B cell (primary cell): ENCODE measurements around the gene POFUT2. TPM values are rescaled to one million over a fixed set of nuclear protein-coding genes. Genes with fewer than 3 reads are reported as not detected.

Experiments
- ATAC-seq: fragments of 200-7000 bp; cut with Tn5 transposase; one replicate; pipeline ENCODE4 v1.10.0; 2021; ENCODE audit warnings: low read depth, mild to moderate bottlenecking, moderate number of reproducible peaks, moderate library complexity
- CTCF ChIA-PET: fragments of 350-600 bp; sonication (Branson Sonifier 250); formaldehyde crosslinking; loops from one replicate; lab custom pipeline; 2021; ENCODE audit warnings: antibody characterized with exemption, inconsistent platforms; lab: Charles Lee
- POLR2A ChIA-PET: fragments of 350-600 bp; sonication (Branson Sonifier 250); formaldehyde crosslinking; loops from one replicate; lab custom pipeline; 2021; ENCODE audit warnings: antibody characterized with exemption; lab: Charles Lee
- DNase-seq: peaks from one replicate; pipeline ENCODE4 v3.0.0; 2013
- H2AFZ ChIP-seq: 2 replicates; pipeline ENCODE4 v1.6.1; 2012; ENCODE audit warnings: mild to moderate bottlenecking, low read depth, low read length; ENCODE audit not compliant: insufficient read depth, poor library complexity, severe bottlenecking
- H3K27ac ChIP-seq, 2 donors: 1 replicate in 1 of 2; 2 replicates in 1 of 2; pipeline ENCODE4 v1.5.1; 2012 to 2013; ENCODE audit warnings: low read length in 2 of 2, mild to moderate bottlenecking in 2 of 2, moderate library complexity in 1 of 2
- H3K27me3 ChIP-seq, 4 experiments: fragments of 200-600 bp in 1 of 4; sonication (generic) in 1 of 4; replicated peaks in 1 of 4; 1 replicate in 2 of 4; 2 replicates in 2 of 4; pipeline versions ENCODE4 v1.6.1 to v1.7.0; 2013 to 2016; ENCODE audit warnings: low read length in 3 of 4, mild to moderate bottlenecking in 2 of 4, mixed read lengths in 1 of 4, moderate library complexity in 1 of 4; ENCODE audit not compliant: insufficient read depth in 4 of 4, control insufficient read depth in 3 of 4; ENCODE audit errors: control extremely low read depth in 1 of 4
- H3K36me3 ChIP-seq, 2 experiments: replicated peaks in 1 of 2; 1 replicate in 1 of 2; 2 replicates in 1 of 2; pipeline versions ENCODE4 v1.6.1 to v1.7.1; 2013; ENCODE audit warnings: low read length in 1 of 2; ENCODE audit not compliant: insufficient read depth in 2 of 2, control insufficient read depth in 1 of 2; ENCODE audit errors: control extremely low read depth in 1 of 2, extremely low read depth in 1 of 2
- H3K4me1 ChIP-seq, 2 donors: fragments of 200-600 bp in 1 of 2; sonication (generic) in 1 of 2; 1 replicate in 1 of 2; 2 replicates in 1 of 2; pipeline versions ENCODE4 v1.5.1 to v1.6.1; 2013 to 2017; ENCODE audit warnings: low read length in 2 of 2; ENCODE audit not compliant: control insufficient read depth in 2 of 2, insufficient read depth in 2 of 2
- H3K4me2 ChIP-seq: replicated peaks from 2 replicates; pipeline ENCODE3; 2012; ENCODE audit warnings: mild to moderate bottlenecking, low read depth, low read length; ENCODE audit not compliant: poor library complexity, severe bottlenecking
- H3K4me3 ChIP-seq, 5 experiments: fragments of 200-600 bp in 1 of 5; sonication (generic) in 1 of 5; 1 replicate in 3 of 5; 2 replicates in 2 of 5; pipeline versions ENCODE4 v1.5.1 to v1.7.0; 2011 to 2016; ENCODE audit warnings: low read length in 4 of 5, mild to moderate bottlenecking in 4 of 5, low read depth in 2 of 5, control low read depth in 1 of 5, moderate library complexity in 1 of 5; ENCODE audit not compliant: insufficient read depth in 1 of 5; ENCODE audit errors: control extremely low read depth in 1 of 5, extremely low read depth in 1 of 5
- H3K79me2 ChIP-seq: fragments of 200-600 bp; sonication (generic); one replicate; pipeline ENCODE4 v1.6.0; 2016; ENCODE audit warnings: low read length; ENCODE audit not compliant: control insufficient read depth, insufficient read depth
- H3K9ac ChIP-seq: fragments of 200-600 bp; sonication (generic); 2 replicates; pipeline ENCODE4 v1.6.1; 2017; ENCODE audit warnings: mild to moderate bottlenecking, low read length, moderate library complexity
- H3K9me3 ChIP-seq, 3 donors: one replicate each; pipeline versions ENCODE4 v1.6.1 to v1.7.1; 2013; ENCODE audit warnings: low read length in 2 of 3; ENCODE audit not compliant: control insufficient read depth in 2 of 3, insufficient read depth in 1 of 3; ENCODE audit errors: control extremely low read depth in 1 of 3
- H4K20me1 ChIP-seq: 2 replicates; pipeline ENCODE4 v1.6.0; 2012; ENCODE audit warnings: mild to moderate bottlenecking, low read length; ENCODE audit not compliant: insufficient read depth, control insufficient read depth, poor library complexity, severe bottlenecking
- H3K27ac Mint-ChIP-seq: one replicate; pipeline ENCODE4 v1.8.0; 2021; ENCODE audit warnings: mixed read lengths
- H3K27me3 Mint-ChIP-seq: one replicate; pipeline ENCODE4 v1.8.0; 2021; ENCODE audit warnings: mixed read lengths
- H3K4me1 Mint-ChIP-seq: one replicate; pipeline ENCODE4 v1.8.0; 2021; ENCODE audit warnings: mixed read lengths
- H3K4me3 Mint-ChIP-seq: one replicate; pipeline ENCODE4 v1.8.0; 2021; ENCODE audit warnings: mixed read lengths
- H3K9me3 Mint-ChIP-seq: one replicate; pipeline ENCODE4 v1.8.0; 2022; ENCODE audit warnings: mixed read lengths; ENCODE audit not compliant: insufficient read depth
- CTCF ChIP-seq: fragments of 200-600 bp; IDR thresholded peaks from one replicate; pipeline ENCODE4 v1.8.0; 2022; ENCODE audit warnings: antibody characterized with exemption, mild to moderate bottlenecking
- EZH2 ChIP-seq: IDR thresholded peaks from 2 replicates; pipeline ENCODE4 v1.6.1; 2012; ENCODE audit warnings: borderline replicate concordance, low read depth, mild to moderate bottlenecking, moderate library complexity, low read length; ENCODE audit not compliant: insufficient read depth, poor library complexity, severe bottlenecking
- WGBS: methylation state at CpG from one replicate; pipeline ENCODE4 v1.1.5; 2013; ENCODE audit warnings: missing lambda C conversion rate; ENCODE audit not compliant: insufficient coverage; 5-methylcytosine and 5-hydroxymethylcytosine counted together
- intact Hi-C: fragments of 100-400 bp; cut with micrococcal nuclease; formaldehyde crosslinking; loops from one replicate; pipeline ENCODE4 v1.10.0; 2022
- polyA plus RNA-seq: library from polyadenylated mRNA; depleted of rRNA; stranded (reverse); fragments of >200 nt; gene quantifications from 2 replicates; pipeline ENCODE4 v1.2.3, GENCODE V29; 2012
- total RNA-seq, 2 donors: library from RNA; stranded (reverse); fragments of 120-200 nt in 1 of 2; gene quantifications; 1 replicate in 1 of 2; 2 replicates in 1 of 2; pipeline versions ENCODE4 v1.2.3 to v1.2.4, GENCODE V29; 2013 to 2022

Gene POFUT2
- total and polyA plus RNA-seq, 2 donors (not counting 1 experiment from before 2014, with no cell fraction given) = 38.3 to 41.8 TPM

DNA sequence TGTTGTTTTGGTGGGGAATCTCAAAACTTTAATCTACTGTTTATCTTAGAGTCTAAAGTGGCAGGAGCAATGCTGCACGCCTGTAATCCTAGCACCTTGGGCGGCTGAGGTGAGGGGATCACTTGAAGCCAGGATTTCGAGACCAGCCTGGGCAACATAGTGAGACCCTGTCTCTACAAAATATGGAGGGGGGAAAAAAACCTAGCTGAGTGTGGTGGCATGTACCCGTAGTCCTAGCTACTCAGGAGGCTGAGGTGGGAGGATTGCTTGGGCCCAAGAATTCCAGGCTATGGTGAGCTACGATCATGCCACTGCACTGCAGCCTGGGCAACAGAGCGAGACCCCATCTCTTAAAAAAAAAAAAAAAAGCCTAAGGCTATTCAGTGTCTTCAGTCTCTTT is 38.1 kb downstream of the POFUT2 start:
- Mint-ChIP-seq H3K27ac (no peak overlapping the region), H3K9me3 (no peaks in the 10 kb centered on the region), H3K4me1 (no peaks in the 10 kb centered on the region), H3K27me3 (peaks cover 15% of the 10 kb centered on the region), H3K4me3 (no peak overlapping the region)
- H2AFZ ChIP-seq = no peak overlapping the region
- no peak for DNase-seq
- 84% methylated on average over 6 of the region's 6 CpGs for WGBS
- intact Hi-C loops = no loop called here
- no peak for TF ChIP-seq CTCF
- TF ChIP-seq EZH2 = no peak
- no peak overlapping the region for H3K4me3 ChIP-seq
- ChIA-PET POLR2A (no interaction called here), CTCF (no interaction called here)
- H3K27me3 ChIP-seq = peaks cover 0 to 8% (median 4%) of the 10 kb centered on the region in 4 experiments
- no peak overlapping the region for H3K27ac ChIP-seq
- no peaks in the 10 kb centered on the region for H3K4me1 ChIP-seq
- no peak for ATAC-seq
- H4K20me1 ChIP-seq = no peaks in the 10 kb centered on the region
- no peaks in the 10 kb centered on the region for H3K36me3 ChIP-seq
- no peak overlapping the region for H3K4me2 ChIP-seq
- H3K79me2 ChIP-seq = no peaks in the 10 kb centered on the region
- peaks cover 0 to 14% (median 0%) of the 10 kb centered on the region in 3 donors for H3K9me3 ChIP-seq
- no peak overlapping the region for H3K9ac ChIP-seq

DNA sequence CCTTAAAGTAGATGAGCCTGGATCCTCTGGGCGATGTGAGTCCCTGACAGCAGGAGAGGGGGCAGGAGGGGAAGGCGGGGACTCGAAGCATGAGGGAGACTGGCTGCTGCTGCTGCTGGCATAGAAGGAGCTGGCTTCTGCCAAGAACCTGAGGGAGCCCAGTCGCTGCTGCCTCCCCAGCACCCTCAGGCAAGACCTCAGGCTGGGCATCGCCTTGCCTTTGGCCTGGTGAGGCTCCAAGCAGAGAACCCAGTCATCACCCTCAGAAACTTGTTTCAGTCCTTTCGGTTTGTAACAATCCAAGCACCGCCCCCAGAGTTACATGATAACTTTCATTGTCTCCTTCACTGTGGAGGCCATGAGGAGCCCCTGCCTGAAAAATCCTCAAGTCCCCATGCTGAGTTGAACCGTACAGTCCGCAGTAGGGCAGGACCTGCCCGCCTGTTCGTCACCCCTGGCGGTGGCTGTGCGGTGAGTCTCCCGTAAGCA is 38.8 kb downstream of the POFUT2 start:
- Mint-ChIP-seq H3K9me3 (no peaks in the 10 kb centered on the region), H3K4me1 (no peaks in the 10 kb centered on the region), H3K27ac (no peak overlapping the region), H3K4me3 (no peak overlapping the region), H3K27me3 (peaks cover 12% of the 10 kb centered on the region)
- TF ChIP-seq EZH2 = no peak
- TF ChIP-seq CTCF = no peak
- Histone ChIP-seq H3K9me3 (peaks cover 0 to 14% (median 0%) of the 10 kb centered on the region in 3 donors), H4K20me1 (no peaks in the 10 kb centered on the region), H3K79me2 (no peaks in the 10 kb centered on the region), H3K4me1 (no peaks in the 10 kb centered on the region), H3K36me3 (no peaks in the 10 kb centered on the region), H3K27me3 (peaks cover 0 to 5% (median 2%) of the 10 kb centered on the region in 4 experiments), H3K27ac (no peak overlapping the region), H3K9ac (no peak overlapping the region), H2AFZ (no peak overlapping the region), H3K4me2 (no peak overlapping the region), H3K4me3 (no peak overlapping the region)
- no peak for ATAC-seq
- DNase-seq = no peak
- ChIA-PET POLR2A (no interaction called here), CTCF (no interaction called here)
- intact Hi-C loops = no loop called here
- 64% methylated on average over 9 of the region's 14 CpGs for WGBS
